HG03342 (cell line): ENCODE measurements around the gene MOXD1.

ENCODE experiments used
- ATAC-seq: cut with Tn5 transposase; IDR thresholded peaks from one replicate; pipeline ENCODE4 v1.9.1; 2021; ENCODE audit warnings: mild to moderate bottlenecking, moderate library complexity; ENCODE audit not compliant: unreplicated experiment

Gene MOXD1

DNA sequence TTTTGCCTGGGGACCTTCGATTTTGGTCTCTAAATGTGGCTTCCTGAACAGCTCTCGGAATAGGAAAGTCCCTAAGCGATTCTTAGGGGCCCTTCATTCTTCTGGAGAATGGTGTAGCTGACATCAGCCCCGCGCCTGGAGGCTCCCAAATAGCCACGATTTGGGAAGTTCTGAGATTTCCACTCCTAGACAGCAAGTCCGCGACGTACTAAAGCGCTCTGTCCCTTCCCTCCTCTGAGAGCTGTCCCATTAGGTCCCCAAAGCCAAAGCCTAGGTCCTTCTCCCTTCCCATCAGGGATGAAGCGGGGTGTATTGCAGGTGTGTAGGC lies 756 bp downstream of the MOXD1 start:
- ATAC-seq: no peak

DNA sequence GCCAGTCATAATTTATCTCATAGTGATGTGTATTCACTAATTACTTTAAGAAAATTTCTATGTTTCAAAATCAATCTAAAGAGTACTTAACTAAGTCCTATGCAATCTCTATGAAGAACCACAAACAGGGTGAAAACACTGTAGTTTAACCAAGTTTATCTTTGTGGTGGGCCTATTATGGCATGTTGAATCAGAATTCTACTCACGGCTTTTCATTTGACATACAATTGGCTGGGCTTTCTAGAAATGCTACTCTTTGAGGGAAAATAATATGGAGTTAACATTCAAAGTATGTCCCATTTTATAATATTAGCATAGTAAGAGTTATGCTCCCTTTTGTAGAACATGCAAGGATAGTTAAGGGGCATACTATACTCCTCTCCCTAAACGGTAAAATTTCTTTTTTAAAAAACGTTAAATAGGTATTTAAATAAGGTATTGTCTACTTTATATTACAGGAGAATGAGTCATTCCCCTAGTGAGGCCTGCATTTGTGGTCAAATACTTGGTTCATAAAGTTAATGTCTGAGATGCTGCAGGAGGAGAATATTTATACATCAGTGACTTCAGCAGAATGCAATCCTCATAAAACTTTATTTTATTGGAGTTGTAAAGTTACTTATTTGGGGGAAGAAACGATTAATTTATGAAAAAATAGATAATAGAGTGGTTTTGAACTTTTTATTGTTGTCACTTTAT lies 1.8 kb downstream of the MOXD1 start:
- no peak for ATAC-seq

DNA sequence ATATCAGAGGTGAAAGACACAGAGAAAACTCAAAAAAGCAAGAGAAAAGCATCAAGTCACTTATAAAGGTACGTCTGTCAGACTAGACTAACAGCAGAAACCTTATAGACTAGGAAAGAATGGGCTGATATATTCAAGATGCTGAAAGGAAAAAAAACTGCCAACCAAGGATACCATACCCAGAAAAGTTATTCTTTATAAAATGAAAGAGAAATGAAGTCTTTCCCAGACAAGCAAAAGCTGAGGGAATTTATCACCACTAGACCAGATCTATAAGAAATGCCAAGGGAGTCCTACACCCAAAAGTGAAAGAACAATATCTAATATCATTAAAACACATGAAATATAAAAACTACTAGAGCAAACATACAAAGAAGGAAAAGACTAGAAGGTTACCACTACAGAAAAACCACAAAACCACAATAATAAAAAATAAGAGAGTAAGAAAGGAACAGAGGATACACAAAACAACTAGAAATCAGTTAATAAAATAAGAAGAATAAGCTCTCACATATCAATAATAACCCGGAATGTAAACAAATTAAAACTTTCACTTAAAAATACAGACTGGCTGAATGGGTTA lies 6.2 kb downstream of the MOXD1 start:
- ATAC-seq: no peak

DNA sequence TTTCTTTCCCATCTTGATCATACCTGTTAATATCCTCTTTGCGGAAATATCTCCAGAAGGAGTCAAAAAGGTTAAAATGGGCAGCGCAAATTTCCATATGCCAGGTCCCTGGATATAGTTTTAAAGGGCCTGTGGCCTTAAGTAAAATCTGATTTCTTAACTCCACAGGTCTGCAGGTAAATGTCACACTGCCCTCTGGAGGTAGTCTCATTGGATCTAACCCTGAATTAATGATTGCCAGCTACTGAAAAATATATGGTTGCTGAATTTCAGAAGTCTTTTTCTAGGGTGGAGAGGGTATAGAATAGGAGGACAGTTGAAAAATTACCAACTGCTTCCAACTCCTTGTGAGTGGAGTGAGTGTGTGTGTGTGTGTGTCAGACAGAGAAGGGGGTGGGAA lies 8.5 kb downstream of the MOXD1 start:
- no peak for ATAC-seq

DNA sequence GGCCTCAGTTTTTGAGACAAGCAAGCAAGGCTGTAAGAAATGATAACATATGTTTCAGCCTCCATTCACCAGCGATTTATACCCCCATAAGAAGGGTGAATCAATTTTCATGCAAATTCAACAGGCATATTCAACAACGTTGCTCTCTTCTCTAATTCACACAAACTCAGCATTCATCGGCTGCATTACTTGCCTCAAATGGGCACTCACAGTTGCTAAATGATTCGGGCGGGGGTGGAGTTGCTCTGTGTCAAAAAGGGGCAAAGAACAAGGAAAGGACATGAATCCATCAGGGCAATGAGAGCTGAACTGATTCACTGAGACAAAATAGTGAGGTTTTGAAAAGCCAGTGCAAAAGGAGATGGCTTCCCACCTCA lies 9.0 kb downstream of the MOXD1 start:
- ATAC-seq: no peak

DNA sequence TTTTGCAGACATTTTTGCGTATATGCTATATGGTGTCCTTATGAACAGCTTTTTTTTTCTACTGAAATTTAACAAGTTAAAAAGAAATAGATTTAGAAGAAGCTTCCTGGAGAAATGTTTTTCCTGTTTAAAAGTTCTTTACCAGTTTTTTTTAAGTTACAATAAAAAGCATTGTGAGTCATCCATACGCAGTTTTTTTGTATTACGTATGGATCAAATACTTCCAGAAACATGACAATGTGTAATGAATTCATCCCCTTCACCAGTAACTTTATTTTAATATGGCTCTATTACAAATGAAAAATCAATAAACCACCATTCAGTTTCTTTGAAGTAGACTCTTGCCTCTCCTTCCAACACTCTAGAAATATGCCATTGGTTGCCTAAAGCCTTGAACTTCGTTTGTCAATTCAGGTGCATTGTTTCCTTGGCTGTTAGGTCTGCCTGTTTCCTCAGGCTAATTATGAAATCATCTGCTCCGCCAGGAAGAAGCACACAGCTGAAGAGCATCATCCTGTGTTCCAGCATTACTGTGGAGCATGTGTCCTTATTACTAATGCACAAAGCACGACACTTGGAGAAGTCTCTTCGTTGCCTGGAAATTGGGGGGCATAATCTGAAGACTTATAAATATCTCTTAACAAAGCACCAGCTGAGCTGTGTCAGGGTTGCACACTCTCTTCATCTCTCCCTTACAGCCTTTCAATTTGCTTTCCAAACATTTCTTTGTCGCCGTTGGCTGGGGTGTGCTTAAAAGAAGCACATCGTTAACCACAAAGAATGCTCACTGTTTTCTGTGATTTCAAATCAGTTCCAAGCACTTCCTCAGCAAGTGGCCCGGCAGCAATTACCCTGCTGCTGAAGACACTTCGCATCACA lies 9.6 kb downstream of the MOXD1 start:
- no peak for ATAC-seq

DNA sequence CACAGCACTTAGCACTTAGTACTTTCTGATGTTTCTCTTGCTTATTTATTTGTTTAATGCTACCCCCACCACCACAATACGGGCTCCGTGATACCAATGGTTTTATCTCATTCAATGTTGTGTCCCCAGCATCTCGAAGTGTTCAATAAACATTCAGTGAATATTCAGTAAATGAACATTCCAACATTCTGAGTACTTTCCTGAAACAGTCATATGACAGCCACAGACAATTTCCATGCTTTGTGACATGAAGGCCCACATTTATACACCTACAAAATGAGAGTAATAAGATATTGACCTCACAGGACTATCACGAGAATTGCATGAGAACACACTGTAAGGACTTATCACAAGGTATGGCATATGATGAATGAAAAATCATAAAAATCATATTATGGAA lies 10.8 kb downstream of the MOXD1 start:
- ATAC-seq: no peak

DNA sequence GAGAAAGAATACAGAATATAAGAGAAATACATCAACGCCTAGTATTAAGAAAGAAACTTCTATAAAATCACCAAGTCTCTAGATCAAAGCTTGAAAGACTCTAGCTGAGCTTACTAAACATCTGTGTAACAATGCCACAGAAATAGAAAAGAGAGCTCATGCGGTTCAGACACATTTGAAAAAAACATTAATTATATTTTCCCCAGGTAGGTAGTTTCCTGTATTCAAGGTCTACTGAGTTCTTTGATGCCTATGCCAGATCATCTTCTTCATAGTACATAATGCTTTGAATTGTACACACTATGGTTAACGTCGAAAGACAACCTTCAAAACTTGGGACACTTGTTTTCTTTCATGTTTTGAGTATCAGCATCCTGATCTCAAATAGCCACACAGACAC lies 11.3 kb downstream of the MOXD1 start:
- no peak for ATAC-seq

DNA sequence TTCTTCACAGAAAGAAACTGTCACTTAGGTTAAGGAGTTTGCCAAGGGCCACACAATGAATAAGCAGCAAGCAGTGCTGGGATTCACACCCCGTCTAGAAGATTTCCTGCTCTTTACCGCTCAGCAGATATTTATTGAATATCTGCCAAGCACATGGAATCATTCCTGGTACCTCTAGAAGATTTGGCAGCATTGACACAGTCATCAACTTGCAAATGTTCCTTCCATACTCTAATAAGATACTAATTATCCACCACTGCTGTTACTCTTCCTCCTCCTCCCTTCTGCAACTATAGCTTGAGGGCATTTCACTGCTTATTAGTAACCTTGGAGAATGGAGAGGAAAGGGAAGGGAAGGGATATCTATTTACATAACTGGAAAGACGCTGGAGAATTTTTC lies 13.0 kb downstream of the MOXD1 start:
- no peak for ATAC-seq

DNA sequence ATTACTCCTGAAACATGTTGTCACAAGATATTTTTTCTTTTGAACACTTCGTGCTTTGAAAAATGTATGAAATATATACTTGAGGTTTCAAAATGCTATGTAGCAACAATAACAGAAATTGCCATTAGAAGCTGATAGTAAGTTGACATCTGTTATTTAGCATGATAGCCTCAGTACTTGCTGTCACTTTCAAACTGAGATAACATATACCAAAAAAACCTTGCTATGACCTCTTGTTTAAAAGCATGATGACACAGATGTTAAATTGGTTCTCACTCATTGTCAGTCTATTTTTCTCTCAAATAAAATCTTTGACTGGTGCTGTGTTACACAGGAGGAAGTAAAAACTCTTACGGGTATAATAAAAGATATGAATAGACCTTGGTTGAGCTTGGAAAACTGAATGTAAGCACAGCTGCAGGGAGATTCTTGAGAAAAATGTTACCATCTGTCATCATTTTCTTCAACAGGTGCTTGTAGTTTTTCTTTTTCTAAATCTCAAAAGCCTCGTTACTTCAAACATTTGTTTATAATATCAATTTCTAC lies 18.6 kb downstream of the MOXD1 start:
- no peak for ATAC-seq

DNA sequence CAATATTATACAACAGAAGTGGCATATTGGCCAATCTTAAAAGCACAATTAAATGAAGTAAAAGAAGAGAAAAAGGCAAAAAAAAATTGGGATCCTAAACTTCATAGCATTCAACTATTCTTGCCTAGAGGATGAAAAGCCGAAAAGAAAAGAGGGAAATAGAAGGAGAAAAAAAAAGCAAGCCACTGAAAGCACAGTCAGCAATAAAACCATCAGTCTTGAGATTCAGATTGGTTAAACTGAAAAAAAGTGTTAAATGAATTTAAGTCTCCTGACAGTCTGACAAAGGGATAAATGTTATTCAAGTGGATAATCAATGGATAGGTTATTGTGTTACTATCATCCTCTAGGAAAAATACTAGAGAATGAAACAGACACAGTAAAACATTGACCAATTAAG lies 19.9 kb downstream of the MOXD1 start:
- no peak for ATAC-seq

DNA sequence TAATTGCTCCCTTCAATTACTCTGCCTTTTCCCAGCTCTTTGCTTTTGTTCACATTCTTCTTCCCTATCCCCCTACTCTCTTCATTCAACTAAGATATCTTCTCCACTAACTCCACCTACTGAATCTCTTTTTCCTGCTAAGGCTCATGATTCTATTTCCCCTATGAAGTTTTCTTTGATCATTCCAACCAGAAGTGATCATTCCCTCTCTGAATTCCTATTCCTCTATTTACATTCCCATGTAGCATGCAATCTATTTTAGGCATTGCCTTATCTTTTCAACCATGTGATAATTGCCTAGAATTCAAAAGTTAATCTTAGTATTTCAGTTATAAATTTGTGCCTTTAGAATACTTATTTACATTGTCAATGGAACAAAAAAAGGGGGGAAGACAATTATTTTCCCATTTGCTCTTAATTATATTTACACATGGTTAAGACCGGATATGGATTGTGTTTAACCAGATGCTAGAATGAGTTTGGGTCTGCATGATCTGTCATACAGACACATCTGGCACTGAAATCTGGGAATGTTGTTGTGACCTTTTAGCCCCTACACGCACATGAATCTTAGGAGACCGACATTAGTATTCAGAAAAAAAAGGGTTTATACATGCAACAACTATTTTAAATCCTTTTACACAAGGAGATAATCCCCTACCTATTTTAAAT lies 20.8 kb downstream of the MOXD1 start:
- no peak for ATAC-seq

DNA sequence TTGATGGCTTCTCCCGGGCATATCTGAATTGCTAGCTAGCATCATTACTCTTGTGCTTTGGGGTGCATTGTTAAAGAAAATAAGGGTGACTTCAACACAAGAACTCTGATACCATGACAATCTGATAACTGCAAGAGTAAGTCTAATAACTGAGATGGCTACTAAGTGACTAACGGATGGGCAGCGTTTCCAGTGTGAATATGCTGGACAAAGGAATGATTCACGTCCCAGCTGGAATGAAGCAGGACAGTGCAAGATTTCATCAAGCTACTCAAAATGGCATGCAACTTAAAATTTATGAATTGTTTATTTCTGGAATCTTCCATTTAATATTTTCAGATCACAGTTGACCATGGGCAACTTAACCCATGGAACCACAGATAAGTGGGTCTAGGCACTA lies 31.7 kb downstream of the MOXD1 start:
- ATAC-seq: no peak

DNA sequence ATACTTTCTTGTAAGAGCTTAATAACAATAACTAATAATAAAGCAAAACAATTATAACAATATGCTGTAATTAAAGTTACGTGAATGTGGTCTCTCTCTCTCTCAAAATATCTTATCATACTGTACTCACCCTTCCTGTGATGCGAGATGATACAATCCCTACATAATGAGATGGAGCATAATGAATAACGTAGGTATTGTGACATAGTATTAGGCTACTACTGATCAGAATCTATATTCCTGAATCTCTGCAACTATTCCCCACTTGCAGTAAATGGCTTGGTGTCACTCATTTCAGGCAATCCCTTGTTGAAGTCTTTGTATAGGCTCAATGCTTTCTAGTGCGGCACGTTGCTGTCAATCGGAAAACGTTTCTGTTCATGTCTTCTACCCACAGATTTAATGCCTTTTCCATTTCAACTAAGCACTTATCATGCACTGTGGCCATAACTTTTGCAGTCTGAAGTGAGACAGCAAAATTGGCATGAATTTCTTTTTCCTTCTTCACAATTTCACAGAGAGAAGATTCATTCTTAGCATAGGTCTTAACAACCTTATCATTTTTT lies 32.3 kb downstream of the MOXD1 start:
- ATAC-seq: no peak

DNA sequence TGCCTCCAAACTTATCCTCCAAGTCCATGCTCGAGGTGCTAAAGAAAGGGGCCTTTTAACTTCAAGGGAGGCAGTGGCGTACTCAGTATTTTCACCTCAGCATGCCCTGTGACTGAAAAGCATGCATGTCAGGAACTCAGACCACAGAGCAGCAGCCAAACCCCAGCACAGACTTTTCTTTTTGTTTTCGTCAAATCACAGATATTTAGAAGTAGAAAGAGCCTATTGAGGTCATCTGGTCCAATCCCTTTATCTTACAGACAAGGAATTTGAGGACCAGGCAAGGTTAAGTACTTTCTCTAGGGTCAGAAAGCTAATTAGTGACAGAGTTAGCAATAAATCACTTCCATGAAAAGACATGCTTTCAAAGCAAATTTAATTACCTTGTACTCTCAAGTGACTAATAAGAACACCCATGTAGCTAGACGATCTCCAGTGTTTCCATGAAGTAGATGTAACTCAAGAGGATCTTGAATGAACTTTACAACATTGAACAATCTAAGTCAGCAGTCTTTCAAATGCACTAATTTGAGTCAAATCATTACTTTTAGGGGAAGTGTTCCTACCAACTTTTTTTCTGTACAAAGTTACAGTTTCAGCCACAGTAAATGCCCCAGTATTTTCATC lies 35.9 kb downstream of the MOXD1 start:
- peak; percentile 99 for ATAC-seq

DNA sequence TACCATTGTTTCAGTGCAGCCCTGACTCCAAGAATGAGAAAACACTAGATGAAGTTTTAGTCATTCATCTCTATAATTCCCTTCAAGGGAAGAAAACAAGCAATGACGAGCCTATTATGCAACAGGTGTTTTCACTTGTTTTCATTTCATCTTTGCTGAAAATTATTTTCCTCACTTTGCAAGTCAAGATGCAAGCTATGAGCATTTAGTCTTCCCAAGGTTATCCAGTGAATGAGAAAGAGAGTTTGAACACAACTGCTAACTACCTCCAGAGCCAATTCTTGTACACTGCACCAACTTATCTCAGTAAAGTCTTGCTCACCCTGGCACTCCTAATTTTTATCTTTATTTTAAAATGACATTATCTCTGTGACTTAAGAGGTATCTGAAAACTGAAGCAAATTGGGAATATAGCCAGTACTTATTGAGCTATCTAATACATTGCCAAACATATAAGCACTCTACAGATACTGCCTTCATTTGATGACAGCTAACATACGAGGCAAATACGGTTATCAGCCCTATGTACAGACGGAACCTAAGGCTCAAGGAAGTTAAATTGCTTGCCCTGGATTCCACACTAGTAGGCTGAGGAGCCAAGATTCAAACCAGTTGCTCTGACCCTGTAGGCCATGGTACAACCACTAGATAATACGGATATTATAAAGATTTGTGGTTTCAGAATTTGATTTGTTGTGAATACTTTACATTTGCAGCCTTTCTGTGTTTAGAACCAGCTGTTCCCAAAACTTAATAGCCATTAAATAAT lies 36.8 kb downstream of the MOXD1 start:
- ATAC-seq: no peak

DNA sequence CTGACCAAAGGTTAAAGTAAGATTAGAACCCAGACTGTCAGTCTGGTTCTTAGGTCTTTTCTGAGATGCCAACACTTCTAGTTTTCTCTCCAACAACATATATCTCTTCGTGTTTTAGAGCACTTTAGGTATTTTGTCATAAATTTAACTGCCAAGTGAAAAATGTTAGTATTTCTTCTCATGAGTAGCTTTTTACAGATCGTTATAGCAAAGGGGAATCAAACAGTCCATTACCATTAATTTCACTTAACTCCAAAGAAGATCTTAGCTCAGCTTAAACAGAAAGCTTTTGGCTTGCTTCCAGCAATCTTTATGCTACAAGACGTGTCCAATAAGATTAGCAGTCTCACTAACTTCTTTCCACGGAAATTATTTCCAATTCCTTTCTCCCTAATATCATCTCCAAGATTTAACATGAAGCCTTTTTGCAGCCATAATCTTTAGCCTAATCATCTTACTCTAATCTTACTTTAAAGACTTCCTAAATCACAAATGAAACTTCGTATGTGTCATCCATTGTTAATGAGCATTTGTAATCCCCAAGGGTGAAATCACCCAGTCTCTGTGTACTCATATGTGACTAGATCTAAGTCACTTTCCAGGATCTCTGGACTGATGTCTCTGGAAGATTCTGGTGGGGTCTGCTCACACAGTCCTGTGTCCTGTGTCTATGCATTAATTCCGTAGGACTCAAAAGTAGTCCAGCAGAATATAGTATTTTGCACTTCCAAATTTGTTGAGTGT lies 38.7 kb downstream of the MOXD1 start:
- ATAC-seq: no peak

DNA sequence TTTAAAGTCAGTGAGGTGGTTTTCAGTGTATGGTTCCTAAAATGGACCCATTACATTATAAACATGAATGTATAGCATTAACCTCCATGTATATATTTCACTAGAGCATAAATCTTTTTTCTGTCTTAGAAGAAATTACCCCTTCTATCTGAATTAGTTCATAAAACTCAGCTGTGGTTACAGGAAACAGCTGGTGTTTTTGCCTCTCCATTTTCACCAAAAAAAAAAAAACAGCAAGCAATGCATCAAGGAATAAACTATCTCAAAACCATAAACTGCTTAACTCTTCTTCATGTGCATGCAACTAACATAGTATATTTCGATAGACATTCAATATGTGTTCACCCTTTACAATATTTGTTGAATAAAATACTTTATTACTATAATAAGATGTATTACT lies 40.2 kb downstream of the MOXD1 start:
- no peak for ATAC-seq

DNA sequence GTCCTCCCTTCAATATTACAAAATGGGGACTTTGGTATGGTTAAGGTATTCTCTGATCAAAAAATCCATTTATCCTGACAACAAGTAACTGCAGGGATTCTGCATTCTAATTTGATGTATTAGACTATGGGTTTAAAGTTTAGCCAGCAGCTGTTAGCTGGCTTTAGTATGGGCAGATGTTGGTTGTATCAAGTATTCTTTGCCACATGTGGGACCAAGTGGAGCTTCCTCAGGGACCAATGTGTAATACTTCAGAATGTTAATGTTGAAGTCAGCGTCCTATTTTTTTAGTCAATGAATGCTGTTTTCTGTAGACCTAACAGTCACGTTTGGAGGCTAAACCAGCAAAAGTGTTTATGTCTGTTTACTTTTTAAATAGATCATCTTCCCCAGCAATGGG lies 41.4 kb downstream of the MOXD1 start:
- no peak for ATAC-seq
